GM12873 (cell line): ENCODE data around the gene CAPN8.

ENCODE experiments used
- CTCF ChIP-seq: IDR thresholded peaks from 2 replicates; pipeline ENCODE4 v1.5.1; 2012; ENCODE audit warnings: low read depth, mild to moderate bottlenecking, moderate library complexity, low read length, control low read depth; ENCODE audit not compliant: insufficient read depth; ENCODE audit errors: missing control alignments

Gene CAPN8

GRCh38 chr1:223706077-223706973 lies 40.8 kb upstream of the CAPN8 start:
- TF ChIP-seq CTCF: no peak

GRCh38 chr1:223704921-223705878 lies 39.7 kb upstream of the CAPN8 start:
- no peak for TF ChIP-seq CTCF

GRCh38 chr1:223703668-223704013 lies 38.1 kb upstream of the CAPN8 start:
- no peak for TF ChIP-seq CTCF

GRCh38 chr1:223702735-223703667 lies 37.5 kb upstream of the CAPN8 start:
- no peak for TF ChIP-seq CTCF

GRCh38 chr1:223700942-223701637 lies 35.6 kb upstream of the CAPN8 start:
- no peak for TF ChIP-seq CTCF

- TF ChIP-seq CTCF: no peak
These were observed 35.0 kb upstream of the CAPN8 start for GRCh38 chr1:223700388-223700918.
